ENCODE measurements around the gene RHO.

RHO gene

GRCh38 chr3:129559565-129560079 lies 31.2 kb downstream of the RHO start:
- no peak for DNase-seq (ENCODE audit: low spot score)

- DNase-seq (ENCODE audit: low spot score) = no peak
Measured at GRCh38 chr3:129560269-129560787, 31.9 kb downstream of the RHO start.

GRCh38 chr3:129560911-129561594 lies 32.6 kb downstream of the RHO start:
- DNase-seq (ENCODE audit: low spot score) = no peak

GRCh38 chr3:129561619-129562248 lies 33.3 kb downstream of the RHO start:
- DNase-seq (ENCODE audit: low spot score) = no peak

GRCh38 chr3:129562803-129563202 lies 34.4 kb downstream of the RHO start:
- DNase-seq (ENCODE audit: low spot score) = no peak

DNA sequence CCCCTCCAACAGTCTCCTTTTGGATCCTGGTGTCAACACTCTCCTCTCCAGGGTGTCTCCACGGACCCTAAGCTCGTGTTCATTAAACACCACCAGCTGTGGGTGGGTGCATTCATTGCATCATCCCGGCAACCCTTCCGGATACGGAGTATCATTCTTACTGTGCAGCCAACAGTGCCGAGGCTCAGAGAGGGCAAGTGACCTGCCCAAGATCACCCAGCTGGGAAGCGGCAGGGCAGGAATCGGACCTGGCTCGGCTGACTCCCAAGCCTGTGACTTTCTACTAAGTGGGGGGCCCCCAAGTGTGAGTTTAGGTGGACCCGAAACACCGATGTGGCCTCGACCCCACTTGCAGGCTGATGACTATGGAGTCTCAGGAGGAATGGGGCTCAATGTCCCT lies 34.9 kb downstream of the RHO start:
- DNase-seq (ENCODE audit: low spot score) = no peak

- no peak for DNase-seq (ENCODE audit: low spot score)
Measured at GRCh38 chr3:129563850-129564535, 35.6 kb downstream of the RHO start.

GRCh38 chr3:129564981-129565644 lies 36.7 kb downstream of the RHO start:
- DNase-seq (ENCODE audit: low spot score) = no peak

DNA sequence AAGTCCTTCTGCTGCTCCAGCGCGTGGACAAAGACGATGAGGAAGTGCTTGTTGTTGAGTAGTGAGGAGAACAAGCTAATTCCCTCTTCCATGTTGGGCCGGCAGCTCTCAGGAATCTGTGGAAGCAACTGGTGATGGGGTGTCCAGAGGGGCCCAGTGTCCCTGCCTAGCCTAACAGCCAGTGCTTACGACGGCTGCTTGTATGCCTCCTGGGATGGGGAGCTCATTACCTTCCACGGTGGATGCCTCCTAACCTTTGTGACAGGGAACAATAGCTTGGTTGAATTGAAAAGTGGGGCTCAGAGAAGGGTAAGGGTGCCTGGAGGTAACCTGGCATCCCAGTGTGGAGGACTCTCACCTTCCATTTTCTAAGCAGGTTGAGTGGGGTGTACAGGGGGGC lies 37.5 kb downstream of the RHO start:
- DNase-seq (ENCODE audit: low spot score) = no peak

GRCh38 chr3:129567176-129567705 lies 38.8 kb downstream of the RHO start:
- DNase-seq (ENCODE audit: low spot score) = no peak

DNA sequence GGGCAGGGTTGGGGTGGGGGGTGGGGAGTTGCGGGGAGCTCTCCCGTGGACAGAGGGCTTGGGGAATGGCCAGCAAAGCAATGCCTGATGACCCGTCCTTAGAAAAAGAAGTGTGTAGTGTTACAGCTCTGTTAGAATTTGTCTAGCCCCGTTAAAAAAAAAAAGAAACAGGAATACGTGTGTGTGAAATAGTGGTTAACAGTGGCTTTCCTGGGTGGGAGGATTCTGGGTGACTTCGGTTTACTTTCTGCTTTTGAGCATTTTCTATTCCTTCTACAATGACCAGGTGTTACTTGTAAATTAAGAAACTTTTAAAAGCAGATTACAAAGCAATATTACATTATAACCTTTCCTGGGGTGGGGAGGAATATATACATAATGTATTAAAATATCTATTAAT lies 39.5 kb downstream of the RHO start:
- no peak for DNase-seq (ENCODE audit: low spot score)

- DNase-seq (ENCODE audit: low spot score) = no peak
Measured at GRCh38 chr3:129569856-129570255, 41.4 kb downstream of the RHO start.

GRCh38 chr3:129571605-129572547 lies 43.4 kb downstream of the RHO start:
- no peak for DNase-seq (ENCODE audit: low spot score)

DNA sequence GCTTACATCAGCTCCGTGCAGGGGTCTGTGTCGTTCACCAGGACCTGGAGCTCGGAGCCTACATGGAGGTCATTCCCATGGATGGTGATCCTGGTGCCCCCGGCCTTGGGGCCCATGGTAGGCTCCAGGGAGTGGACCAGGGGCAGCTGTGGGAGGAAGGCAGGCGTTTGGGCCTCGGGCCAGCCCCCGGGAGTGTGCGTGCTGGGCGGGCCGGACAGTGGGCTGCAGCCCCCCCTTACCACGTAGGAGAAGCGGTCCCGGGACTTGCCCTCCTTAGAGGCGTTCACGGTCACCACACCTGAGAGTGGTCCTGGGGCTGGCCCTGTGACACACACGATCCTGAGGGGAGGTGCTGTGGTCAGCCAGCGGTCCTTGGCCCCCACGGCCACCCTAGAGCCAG lies 44.2 kb downstream of the RHO start:
- no peak for DNase-seq (ENCODE audit: low spot score)

GRCh38 chr3:129573493-129573892 lies 45.1 kb downstream of the RHO start:
- no peak for DNase-seq (ENCODE audit: low spot score)

GRCh38 chr3:129574206-129574605 lies 45.8 kb downstream of the RHO start:
- no peak for DNase-seq (ENCODE audit: low spot score)

GRCh38 chr3:129575233-129575996 lies 47.0 kb downstream of the RHO start:
- no peak for DNase-seq (ENCODE audit: low spot score)

DNA sequence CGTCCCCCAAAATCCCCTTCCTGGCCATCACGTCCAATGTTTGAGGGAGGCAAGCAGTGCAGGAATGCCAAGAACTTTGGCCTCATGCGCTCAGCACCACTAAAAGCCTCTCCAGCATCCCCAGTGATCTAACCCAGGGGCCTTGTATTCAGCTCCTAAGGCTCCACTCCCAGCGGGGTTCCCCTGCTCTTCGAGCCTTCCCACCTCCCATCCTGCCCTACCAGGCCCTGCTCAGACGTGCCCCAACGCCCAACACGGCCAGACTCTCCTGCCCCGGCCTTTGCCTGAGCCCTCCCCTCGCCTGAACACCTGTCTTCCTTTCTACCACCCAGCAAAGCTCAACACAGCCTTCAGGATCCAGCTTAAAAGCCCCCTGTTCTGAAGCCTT lies 47.6 kb downstream of the RHO start:
- no peak for DNase-seq (ENCODE audit: low spot score)

DNA sequence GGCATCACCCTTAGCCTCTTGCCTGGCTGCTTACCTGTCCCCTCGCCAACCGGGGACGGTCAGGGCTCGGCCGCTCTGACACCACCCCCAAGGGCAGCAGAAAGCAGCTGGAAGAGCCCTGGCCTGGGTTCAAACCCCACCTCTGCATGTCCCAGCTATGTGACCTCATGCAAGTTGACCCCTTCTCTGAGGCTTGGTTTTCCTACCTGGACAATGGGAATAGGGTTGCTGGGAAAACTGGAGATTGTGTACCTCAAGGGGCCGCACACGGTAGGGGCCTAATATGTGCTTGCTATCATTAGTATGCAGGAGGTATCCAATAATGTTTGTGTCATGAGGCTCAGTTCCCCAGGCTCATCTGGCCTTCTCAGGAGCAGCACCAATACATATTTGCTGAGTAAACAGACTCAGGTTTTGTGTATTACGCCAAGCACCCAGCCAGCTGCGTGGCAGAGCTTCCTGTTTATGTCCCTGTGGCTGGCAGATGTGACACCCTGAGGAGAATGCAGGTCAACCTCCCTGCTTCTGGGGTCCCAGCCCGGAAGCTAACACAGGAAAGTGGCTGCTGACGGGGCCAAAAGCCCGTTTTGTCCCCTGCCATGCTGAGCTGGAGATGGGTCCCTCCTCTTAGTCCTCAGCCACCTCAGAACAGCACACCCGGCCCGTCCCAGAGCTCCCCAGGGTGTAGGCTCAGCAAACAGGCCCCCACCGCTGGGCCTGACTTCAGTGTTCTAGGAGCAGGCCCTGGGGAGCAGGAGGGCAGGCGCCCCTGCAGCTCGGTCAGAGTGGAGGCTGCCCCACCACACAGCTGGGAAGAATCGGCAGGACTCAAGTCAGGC lies 48.3 kb downstream of the RHO start:
- no peak for DNase-seq (ENCODE audit: low spot score)

All from hematopoietic multipotent progenitor cell treated with erythropoietin and hydrocortisone succinate and interleukin-3 and kit ligand, for 17 days (in vitro differentiated cells).